Fibroblast of the aortic adventitia (primary cell): ENCODE results near the gene SMNDC1. TPM values are rescaled to one million over a fixed set of nuclear protein-coding genes. Genes with fewer than 3 reads are reported as not detected.

Experiments used
- DNase-seq: peaks from one replicate; pipeline ENCODE4 v3.0.0-alpha.2; 2010; ENCODE audit warnings: low read depth
- H3K4me3 ChIP-seq: 2 replicates; pipeline ENCODE4 v1.5.1; 2011; ENCODE audit warnings: low read depth, mild to moderate bottlenecking, control low read depth, low read length, moderate library complexity
- total RNA-seq: library from RNA; depleted of rRNA; stranded (reverse); fragments of >200 nt; gene quantifications from 2 replicates; pipeline ENCODE4 v1.2.3, GENCODE V29; 2012; ENCODE audit warnings: low replicate concordance
- TF ChIP-seq, protein P1 (sequence below): IDR thresholded peaks from 2 replicates; pipeline ENCODE4 v1.5.1; 2011; ENCODE audit warnings: mild to moderate bottlenecking, low read length, control low read depth, inconsistent platforms; ENCODE audit not compliant: insufficient read depth

SMNDC1 gene
- total RNA-seq, 1 donor, result 8.9 TPM

DNA sequence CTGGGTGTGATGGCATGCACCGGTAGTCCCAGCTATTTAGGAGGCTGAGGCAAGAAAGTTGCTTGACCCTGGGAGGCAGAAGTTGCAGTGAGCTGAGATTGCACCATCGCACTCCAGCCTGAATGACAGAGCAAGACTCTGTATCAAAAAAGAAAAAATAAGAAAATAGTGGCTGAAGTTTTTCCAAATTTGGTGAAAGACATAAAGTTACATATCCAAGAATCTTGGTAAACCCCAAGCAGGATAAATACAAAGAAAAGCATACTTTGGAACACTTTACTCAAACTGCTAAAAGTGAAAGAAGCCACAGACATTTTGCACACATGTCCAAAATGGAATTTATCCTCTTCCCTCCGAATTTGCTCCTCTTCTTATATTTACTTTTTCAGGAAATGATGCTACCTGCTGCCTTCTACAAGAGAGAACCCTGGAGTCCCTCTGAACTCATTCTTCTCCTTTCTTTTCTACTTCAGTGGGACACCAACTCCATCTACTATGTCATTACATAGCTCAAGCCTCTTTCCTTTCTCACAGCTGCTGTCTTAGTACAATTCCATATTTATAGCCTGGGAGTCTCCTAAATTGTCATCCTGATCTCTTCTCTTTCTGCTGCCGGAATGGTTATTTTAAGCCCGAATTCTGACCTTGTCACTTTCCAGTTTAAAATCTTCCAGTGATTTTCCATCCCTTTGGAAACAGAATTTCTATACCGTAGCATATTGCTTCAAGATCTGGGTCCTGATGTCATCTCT, 17.3 kb upstream of the SMNDC1 start:
- H3K4me3 ChIP-seq, result no peak overlapping the region
- DNase-seq, result no peak
- TF ChIP-seq, protein P1, sequence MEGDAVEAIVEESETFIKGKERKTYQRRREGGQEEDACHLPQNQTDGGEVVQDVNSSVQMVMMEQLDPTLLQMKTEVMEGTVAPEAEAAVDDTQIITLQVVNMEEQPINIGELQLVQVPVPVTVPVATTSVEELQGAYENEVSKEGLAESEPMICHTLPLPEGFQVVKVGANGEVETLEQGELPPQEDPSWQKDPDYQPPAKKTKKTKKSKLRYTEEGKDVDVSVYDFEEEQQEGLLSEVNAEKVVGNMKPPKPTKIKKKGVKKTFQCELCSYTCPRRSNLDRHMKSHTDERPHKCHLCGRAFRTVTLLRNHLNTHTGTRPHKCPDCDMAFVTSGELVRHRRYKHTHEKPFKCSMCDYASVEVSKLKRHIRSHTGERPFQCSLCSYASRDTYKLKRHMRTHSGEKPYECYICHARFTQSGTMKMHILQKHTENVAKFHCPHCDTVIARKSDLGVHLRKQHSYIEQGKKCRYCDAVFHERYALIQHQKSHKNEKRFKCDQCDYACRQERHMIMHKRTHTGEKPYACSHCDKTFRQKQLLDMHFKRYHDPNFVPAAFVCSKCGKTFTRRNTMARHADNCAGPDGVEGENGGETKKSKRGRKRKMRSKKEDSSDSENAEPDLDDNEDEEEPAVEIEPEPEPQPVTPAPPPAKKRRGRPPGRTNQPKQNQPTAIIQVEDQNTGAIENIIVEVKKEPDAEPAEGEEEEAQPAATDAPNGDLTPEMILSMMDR, result no peak

DNA sequence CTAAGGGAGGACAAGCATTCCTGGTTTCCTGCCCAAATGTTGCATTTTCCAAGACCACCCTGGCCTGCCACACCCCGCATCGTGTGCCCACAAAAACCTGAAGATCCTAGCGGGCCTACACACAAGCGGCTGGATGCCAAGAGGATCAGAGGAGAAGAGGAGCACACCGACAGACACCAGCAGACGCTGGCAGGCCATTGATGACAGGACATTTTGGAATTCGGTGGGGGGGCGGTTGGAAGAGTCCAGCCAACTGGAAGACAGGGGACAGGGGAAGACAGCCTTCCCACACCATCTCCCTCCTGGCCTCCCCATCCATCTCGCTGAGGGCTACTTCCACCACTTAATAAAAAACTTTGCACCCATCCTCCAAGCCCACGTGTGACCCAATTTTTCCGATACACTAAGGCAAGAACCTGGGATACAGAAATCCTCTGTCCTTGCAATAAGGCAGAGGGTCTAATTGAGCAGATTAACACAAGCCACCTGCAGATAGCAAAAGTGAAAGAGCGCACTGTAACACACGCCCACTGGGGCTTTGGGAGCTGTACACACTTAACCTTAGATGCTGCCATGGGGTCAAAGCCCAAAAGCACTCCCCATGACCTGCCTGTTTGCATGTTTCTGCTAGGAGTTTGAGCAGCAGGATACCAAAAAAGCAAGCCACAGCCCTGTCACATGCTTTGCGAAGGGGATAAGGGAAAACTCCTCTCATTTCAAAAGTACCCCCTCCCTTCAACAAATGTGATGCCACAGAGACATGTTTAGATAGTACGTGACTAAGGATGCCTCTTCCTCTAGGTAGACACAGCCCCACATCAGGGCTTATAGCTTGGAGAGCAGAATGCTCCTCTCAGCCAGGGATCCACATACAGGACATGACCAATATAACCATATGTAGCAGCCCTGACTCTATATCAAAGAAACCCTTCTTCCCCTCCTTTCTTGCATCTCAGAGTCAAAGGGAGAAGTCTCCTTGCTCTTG, 13.4 kb upstream of the SMNDC1 start:
- TF ChIP-seq, protein P1, result no peak
- no peak for DNase-seq
- H3K4me3 ChIP-seq, result no peak overlapping the region

DNA sequence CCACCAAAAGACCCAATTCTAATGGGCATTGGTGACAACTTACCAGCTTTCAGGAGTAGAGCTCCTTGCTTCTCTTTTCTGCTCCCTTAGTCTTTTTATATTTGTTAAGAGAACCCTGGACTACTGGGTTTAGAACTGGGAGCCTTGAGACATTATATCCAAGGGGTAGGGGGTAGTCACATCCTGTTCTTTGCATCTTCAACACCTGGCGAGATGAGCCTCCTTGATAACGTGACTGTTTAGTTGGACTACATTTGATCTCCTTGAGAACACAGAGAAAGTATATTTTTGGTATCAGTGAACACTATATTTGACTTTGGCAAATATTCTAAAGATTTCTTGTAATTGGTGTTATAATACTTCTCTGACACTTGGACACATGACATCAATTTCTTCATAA, 9.0 kb upstream of the SMNDC1 start:
- no peak for DNase-seq
- TF ChIP-seq, protein P1, result no peak
- no peak overlapping the region for H3K4me3 ChIP-seq

DNA sequence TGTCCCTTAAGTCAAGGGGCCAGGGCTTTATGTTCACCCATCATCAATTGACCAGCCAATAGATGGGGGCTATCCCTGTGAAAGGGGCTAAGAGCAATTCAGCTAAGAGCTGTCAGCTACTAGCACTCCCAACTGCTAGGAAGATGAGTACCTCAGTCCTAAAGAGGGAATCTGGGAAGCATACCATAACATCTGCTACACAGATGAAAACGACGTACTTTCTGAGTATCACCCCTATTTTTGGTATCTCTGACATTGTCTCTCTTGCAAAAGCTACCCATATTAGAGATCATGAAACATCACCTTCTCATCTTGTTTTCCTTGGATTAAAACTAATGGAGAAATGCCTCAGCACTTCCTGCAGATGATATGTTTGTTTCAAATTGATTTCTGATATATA, 7.5 kb upstream of the SMNDC1 start:
- no peak overlapping the region for H3K4me3 ChIP-seq
- TF ChIP-seq, protein P1, result no peak
- DNase-seq, result no peak

DNA sequence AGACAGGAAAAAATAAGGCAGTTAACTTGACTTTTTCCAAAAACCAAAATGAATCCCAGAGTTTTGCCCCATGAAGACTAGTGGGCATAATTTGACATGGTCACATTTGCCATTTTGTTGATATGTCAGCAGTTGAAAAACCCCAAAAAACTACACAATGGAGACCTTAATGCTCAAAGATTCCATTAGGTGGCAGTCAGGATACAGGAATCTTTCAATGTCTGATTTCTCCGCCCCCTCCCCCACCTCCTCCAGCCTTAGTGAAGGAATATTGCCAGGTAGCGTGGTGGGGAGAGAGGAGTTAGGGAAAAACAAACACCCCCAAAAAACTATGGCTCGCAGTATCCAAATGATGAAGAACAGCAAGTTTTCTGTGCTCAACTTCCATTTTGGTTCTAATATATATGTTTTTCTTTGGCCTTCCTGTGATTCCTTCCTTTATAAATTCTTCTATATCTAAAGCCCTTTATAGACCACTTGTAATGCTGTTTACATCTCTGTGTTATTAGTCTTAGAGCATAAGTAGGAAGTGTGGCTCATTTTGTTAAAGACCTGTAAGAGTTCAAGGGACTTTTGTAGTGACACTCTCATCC, 6.7 kb upstream of the SMNDC1 start:
- peak; percentile 75 for DNase-seq

DNA sequence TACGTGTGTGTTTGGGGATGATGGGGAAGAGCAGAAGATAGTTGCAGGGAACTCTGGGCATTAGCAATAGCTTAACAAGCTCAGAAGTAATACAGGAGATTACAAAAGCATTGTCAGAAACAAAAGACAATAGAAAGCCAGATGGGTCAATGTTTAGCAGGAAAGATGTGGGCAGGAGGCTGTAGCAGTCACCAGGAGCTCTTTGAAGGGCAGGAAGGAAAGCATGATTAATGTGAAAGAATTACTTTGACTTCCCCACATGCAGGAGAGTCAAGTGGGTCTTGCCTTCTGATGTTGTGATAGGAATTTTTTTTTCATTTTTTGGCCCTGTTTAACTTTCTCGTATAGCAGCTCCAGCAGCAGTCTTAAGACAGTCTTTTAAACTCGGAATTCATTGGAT, 6.0 kb upstream of the SMNDC1 start:
- peak; percentile 24 for DNase-seq
- TF ChIP-seq, protein P1, result no peak

More for the DNA sequence above, 6.7 kb upstream of the SMNDC1 start:
- TF ChIP-seq, protein P1, result peak; percentile 73
- no peak overlapping the region for H3K4me3 ChIP-seq

More for the DNA sequence above, 6.0 kb upstream of the SMNDC1 start:
- H3K4me3 ChIP-seq, result no peak overlapping the region
